ENCODE measurements around the gene RALGPS2.
A peak's percentile ranks its signal among the peaks of the same experiment; 100 is the strongest.

Gene RALGPS2

GRCh38 chr1:178724728-178725465 is at the start of gene RALGPS2:
Gene RALGPS2 (plus strand): TSS chr1:178725244. CDS start chr1:178776765, 51,521 bp downstream.
- peak; percentile 52 for DNase-seq (ENCODE audit: low read depth)

- DNase-seq (ENCODE audit: low read depth), result no peak
These were observed 45.8 kb upstream of the RALGPS2 start for GRCh38 chr1:178679237-178679636.

GRCh38 chr1:178682429-178682828 is 42.6 kb upstream of the RALGPS2 start:
- no peak for DNase-seq (ENCODE audit: low read depth)

GRCh38 chr1:178682886-178683285 is 42.2 kb upstream of the RALGPS2 start:
- DNase-seq (ENCODE audit: low read depth), result no peak

GRCh38 chr1:178683291-178683690 is 41.8 kb upstream of the RALGPS2 start:
- no peak for DNase-seq (ENCODE audit: low read depth)

- no peak for DNase-seq (ENCODE audit: low read depth)
These were observed 40.9 kb upstream of the RALGPS2 start for GRCh38 chr1:178684111-178684510.

- no peak for DNase-seq (ENCODE audit: low read depth)
These were observed 40.5 kb upstream of the RALGPS2 start for GRCh38 chr1:178684542-178685000.

- DNase-seq (ENCODE audit: low read depth), result no peak
These were observed 38.6 kb upstream of the RALGPS2 start for GRCh38 chr1:178686407-178686806.

GRCh38 chr1:178688244-178688643 is 36.8 kb upstream of the RALGPS2 start:
- DNase-seq (ENCODE audit: low read depth), result no peak

GRCh38 chr1:178689769-178690168 is 35.3 kb upstream of the RALGPS2 start:
- no peak for DNase-seq (ENCODE audit: low read depth)

- no peak for DNase-seq (ENCODE audit: low read depth)
These were observed 34.5 kb upstream of the RALGPS2 start for GRCh38 chr1:178690496-178690895.

GRCh38 chr1:178692564-178693327 is 32.3 kb upstream of the RALGPS2 start:
- no peak for DNase-seq (ENCODE audit: low read depth)

- DNase-seq (ENCODE audit: low read depth), result no peak
These were observed 31.7 kb upstream of the RALGPS2 start for GRCh38 chr1:178693366-178693765.

GRCh38 chr1:178694923-178695525 is 30.0 kb upstream of the RALGPS2 start:
- DNase-seq (ENCODE audit: low read depth), result no peak

- no peak for DNase-seq (ENCODE audit: low read depth)
These were observed 22.9 kb upstream of the RALGPS2 start for GRCh38 chr1:178702146-178702545.

GRCh38 chr1:178704833-178705232 is 20.2 kb upstream of the RALGPS2 start:
- DNase-seq (ENCODE audit: low read depth), result no peak

GRCh38 chr1:178706432-178706831 is 18.6 kb upstream of the RALGPS2 start:
- no peak for DNase-seq (ENCODE audit: low read depth)

- no peak for DNase-seq (ENCODE audit: low read depth)
These were observed 11.8 kb upstream of the RALGPS2 start for GRCh38 chr1:178713259-178713658.

- no peak for DNase-seq (ENCODE audit: low read depth)
These were observed 10.6 kb upstream of the RALGPS2 start for GRCh38 chr1:178714453-178714852.

GRCh38 chr1:178716111-178716510 is 8.9 kb upstream of the RALGPS2 start:
- DNase-seq (ENCODE audit: low read depth), result no peak

GRCh38 chr1:178718520-178718919 is 6.5 kb upstream of the RALGPS2 start:
- no peak for DNase-seq (ENCODE audit: low read depth)

GRCh38 chr1:178723546-178723945 is 1.5 kb upstream of the RALGPS2 start:
- DNase-seq (ENCODE audit: low read depth), result no peak

- no peak for DNase-seq (ENCODE audit: low read depth)
These were observed 692 bp upstream of the RALGPS2 start for GRCh38 chr1:178724376-178724727.

Data from activated T-cell treated with anti-CD3 and anti-CD28 coated beads for 48 hours (primary cell).